Epithelial cell of esophagus (primary cell): ENCODE measurements around the gene LARGE2.
"Not testable (repeated sequence)": the region's sequence is repeated elsewhere in the genome, so short reads cannot be mapped to it uniquely, and the experiment has no call there.

Experiments used
- DNase-seq: peaks from one replicate; pipeline ENCODE4 v3.0.0; 2010; ENCODE audit warnings: low read depth
- H3K4me3 ChIP-seq: 2 replicates; pipeline ENCODE4 v1.5.1; 2011; ENCODE audit warnings: mild to moderate bottlenecking, low read length, control low read depth
- TF ChIP-seq, protein P1 (sequence below): IDR thresholded peaks from 2 replicates; pipeline ENCODE4 v1.5.1; 2011; ENCODE audit warnings: low read depth, mild to moderate bottlenecking, low read length, control low read depth, inconsistent platforms; ENCODE audit not compliant: insufficient read depth; ENCODE audit errors: missing control alignments

The LARGE2 gene

DNA sequence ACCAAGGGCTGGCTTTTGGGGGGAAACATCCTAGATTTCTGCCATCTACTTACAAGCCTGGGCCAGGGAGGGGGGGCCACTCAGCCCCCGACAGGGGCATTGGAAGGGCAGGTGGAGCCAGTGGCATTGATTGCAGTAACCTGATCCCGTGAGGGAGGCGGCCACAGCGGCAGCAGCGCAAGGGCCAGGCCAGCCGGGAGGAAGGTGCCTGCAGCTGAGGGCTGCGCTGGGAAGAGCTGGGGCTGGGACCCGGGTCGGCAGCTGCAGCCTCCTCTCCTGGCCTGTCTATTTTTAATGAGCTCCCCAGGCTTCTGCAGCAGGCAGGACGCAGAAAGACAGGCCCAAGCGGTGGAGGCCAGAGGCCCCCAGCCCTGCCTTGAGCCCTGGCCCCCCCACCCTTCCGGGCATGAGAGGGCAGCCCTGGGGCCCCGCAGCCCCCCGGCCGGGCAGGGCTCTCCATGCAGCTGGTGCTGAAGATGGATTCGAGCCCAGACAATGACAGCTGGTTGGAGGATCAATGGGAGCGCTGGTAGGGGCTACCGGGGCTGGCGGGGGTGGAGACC, 26.0 kb upstream of the LARGE2 start:
- TF ChIP-seq, protein P1, sequence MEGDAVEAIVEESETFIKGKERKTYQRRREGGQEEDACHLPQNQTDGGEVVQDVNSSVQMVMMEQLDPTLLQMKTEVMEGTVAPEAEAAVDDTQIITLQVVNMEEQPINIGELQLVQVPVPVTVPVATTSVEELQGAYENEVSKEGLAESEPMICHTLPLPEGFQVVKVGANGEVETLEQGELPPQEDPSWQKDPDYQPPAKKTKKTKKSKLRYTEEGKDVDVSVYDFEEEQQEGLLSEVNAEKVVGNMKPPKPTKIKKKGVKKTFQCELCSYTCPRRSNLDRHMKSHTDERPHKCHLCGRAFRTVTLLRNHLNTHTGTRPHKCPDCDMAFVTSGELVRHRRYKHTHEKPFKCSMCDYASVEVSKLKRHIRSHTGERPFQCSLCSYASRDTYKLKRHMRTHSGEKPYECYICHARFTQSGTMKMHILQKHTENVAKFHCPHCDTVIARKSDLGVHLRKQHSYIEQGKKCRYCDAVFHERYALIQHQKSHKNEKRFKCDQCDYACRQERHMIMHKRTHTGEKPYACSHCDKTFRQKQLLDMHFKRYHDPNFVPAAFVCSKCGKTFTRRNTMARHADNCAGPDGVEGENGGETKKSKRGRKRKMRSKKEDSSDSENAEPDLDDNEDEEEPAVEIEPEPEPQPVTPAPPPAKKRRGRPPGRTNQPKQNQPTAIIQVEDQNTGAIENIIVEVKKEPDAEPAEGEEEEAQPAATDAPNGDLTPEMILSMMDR, result no peak
- DNase-seq, result no peak
- no peak overlapping the region for H3K4me3 ChIP-seq

DNA sequence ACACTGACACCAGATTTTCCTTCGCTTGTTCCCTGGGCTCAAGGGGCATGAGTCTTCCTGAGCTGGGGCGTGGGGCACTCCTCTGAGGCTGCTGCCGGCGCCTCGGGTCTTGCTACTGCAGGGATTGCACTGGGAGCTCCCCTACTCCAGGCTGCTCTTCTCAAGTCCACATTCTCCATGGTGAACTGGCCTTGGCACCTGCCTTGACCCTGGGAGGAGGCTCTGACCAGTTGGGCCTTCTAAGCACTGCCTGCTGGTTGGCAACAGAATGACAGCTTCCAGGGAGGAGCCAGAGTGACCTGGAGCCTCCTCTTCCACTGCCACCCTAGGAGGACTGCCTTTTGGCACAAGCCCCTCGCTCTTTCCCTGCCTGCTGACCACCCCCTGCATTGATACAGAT, 24.9 kb upstream of the LARGE2 start:
- TF ChIP-seq, protein P1, result no peak
- no peak for DNase-seq
- H3K4me3 ChIP-seq, result no peak overlapping the region

DNA sequence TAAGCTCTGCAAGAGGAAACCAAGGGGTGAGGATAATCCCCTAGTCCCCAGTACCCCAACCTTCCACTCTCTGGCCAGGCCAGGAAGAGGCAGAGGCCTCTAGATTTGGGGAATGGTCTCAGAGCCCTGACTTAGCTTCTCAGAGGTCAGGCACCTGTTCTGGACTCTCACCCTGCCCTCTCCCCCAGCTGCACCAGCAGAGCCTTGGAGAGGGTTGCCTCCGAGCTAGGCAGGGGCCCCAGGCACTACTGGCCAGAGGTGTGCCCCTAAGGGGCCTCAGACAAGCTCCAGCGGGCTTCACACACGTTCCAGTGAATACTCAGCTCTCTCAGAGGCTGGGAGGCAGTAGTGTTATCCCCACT, 23.4 kb upstream of the LARGE2 start:
- H3K4me3 ChIP-seq, result no peak overlapping the region
- DNase-seq, result no peak
- TF ChIP-seq, protein P1, result no peak

DNA sequence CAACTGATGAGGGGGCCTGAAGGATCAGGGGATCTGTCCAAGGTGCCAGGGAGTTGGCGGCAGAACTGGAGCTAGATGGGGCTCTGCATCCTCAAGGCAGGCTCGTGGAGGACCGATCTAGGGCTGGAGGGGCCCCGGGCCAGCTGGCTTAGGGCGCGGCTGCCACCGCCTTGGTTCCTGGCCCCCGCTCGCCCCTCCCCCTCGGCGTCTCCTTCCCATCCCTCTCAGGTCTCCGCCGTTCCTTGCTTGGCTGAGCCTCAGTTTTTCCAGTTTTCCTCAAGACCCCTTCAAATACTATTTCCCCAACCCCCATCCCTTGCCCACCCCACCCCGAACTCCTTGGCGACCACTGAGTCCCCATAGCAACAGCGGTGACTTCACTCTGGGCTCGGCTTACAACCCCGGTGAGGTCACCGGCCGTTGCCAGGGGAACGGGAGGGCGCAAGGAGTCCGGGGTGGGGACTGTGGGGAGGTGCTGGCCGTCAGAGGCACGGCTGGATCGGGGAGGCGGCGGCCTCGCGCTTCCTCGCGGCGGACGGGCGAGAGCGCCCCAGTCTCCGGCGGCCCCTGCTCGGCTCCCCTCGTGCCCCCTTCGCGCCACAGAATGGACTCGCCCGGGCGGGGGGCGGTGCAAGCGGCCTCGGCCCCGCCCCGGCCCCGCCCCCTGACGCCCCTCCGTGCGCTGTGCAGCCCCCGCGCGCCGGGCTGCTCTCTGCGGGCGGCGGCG, 22.8 kb upstream of the LARGE2 start:
- H3K4me3 ChIP-seq, result peak overlapping the region; percentile 38
- peak; percentile 82 for DNase-seq
- TF ChIP-seq, protein P1, result no peak

DNA sequence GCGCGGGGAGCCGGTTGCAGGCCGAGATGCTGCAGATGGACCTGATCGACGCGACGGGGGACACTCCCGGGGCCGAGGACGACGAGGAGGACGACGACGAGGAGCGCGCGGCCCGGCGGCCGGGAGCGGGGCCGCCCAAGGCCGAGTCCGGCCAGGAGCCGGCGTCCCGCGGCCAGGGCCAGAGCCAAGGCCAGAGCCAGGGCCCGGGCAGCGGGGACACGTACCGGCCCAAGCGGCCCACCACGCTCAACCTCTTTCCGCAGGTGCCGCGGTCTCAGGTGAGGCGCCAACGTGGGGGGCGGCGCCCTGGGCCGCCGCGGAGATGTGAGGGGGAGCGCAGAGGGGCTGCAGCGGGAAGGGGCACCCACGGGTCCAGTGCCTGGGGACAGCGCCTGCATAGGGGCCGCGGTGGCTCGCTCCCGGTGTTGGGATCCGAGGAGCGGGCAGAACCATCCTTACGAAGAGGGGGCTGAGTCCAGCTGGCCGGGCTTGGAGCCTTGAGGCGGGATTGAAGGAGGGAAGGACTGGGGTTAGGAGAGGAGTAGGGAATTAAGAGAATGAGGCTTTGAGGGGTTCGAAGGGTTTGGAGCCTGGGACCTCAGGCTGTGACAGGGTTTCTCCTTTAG, 22.2 kb upstream of the LARGE2 start:
- peak overlapping the region; percentile 13 for H3K4me3 ChIP-seq
- DNase-seq, result not testable (repeated sequence)

DNA sequence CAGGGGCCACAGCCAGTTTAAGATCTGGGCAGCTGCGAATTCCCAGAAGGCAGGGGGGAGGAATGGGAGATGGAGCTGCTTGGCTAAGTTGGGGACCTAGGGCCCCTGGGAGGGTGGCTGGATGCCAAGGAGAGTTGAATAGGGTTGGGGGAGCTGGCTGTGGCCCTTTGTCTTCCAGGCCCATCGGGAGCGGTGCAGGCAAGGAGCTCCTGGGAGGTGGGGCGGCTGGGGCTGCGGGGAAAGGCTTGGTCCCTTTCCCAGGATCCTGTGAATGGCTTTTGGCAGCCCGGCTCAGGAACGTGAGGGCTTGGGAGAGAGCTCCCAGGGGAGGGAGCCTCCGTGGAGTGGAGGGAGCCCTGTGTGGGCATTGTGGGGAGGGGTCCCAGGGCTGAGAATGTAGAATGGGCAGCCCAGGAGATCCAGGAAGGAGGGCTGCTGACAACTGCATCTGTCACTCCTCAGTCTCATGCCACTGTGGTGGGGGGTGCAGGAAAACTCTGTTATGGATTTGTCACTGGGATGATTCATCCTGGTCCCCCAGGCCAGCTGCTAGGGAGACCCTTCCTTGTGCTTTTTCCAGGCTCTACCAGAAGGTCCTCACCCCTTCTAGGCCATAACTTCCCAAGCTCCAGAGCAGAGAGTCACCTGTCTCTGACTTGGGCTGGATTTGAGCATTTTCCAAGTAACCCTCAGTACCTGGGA, 21.4 kb upstream of the LARGE2 start:
- TF ChIP-seq, protein P1, result no peak
- H3K4me3 ChIP-seq, result no peak overlapping the region
- no peak for DNase-seq

DNA sequence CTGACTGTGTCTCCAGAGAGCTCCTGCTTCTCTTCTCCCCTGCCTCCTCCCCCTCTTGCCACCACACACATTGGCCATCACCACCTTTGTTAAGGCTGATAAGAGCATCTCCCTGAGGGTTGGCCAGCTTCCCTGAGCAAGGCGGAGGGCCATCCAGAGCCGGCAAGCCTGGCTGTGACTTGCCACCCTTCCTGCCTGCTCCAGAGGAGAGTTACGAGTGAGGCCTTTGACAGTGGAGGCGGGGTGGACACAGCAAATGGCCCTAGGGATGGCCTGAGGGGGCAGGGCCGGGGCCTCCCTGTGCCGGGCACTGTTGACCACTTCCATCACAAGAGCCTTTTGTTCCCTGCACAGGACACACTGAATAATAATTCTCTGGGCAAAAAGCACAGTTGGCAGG, 20.8 kb upstream of the LARGE2 start:
- no peak for DNase-seq
- H3K4me3 ChIP-seq, result no peak overlapping the region
- TF ChIP-seq, protein P1, result no peak
